ENCODE results near the gene SLC35E3.

DNA sequence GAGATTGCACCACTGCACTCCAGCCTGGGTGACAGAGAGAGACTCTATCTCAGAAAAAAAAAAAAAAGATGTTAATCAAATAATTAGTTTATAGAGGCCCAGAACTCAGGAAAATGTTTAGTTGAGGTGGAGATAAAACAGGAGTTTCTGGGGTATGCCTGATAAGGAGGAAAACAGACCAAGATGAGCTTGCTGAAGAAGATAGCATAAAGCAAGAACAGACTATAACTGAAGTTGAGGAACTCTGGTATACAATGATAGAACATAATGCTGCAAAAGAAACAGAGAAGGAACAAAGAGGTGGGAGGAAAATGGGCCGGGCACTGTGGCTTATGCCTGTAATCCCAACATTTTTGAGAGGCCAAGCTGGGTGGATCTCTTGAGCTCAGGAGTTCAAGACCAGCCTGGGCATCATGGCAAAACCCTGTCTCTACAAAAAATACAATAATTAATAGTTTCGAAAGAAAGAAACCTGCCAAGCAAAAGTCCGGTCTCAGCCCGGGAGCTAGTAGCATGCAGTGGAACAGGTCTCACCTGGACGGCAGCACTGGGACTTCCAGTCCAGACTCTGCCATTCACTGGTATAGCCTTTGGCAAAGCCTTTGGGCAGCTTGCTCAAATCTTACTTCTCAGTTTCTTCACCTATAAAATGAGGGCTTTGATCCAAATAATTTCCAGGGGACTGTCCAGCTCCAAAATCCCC lies 25.4 kb downstream of the SLC35E3 start:
- TF ChIP-seq, protein P1, sequence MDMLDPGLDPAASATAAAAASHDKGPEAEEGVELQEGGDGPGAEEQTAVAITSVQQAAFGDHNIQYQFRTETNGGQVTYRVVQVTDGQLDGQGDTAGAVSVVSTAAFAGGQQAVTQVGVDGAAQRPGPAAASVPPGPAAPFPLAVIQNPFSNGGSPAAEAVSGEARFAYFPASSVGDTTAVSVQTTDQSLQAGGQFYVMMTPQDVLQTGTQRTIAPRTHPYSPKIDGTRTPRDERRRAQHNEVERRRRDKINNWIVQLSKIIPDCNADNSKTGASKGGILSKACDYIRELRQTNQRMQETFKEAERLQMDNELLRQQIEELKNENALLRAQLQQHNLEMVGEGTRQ (IDR thresholded peaks at IDR 0.05) = no peak
- TF ChIP-seq, protein P2, sequence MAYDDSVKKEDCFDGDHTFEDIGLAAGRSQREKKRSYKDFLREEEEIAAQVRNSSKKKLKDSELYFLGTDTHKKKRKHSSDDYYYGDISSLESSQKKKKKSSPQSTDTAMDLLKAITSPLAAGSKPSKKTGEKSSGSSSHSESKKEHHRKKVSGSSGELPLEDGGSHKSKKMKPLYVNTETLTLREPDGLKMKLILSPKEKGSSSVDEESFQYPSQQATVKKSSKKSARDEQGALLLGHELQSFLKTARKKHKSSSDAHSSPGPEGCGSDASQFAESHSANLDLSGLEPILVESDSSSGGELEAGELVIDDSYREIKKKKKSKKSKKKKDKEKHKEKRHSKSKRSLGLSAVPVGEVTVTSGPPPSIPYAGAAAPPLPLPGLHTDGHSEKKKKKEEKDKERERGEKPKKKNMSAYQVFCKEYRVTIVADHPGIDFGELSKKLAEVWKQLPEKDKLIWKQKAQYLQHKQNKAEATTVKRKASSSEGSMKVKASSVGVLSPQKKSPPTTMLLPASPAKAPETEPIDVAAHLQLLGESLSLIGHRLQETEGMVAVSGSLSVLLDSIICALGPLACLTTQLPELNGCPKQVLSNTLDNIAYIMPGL (CRISPR knock-in tag; IDR thresholded peaks at IDR 0.05; ENCODE audit: borderline replicate concordance) = no peak
- no peak for TF ChIP-seq HOXA7 (CRISPR knock-in tag; IDR thresholded peaks at IDR 0.05)
- TF ChIP-seq POLR2A (IDR thresholded peaks at IDR 0.05; ENCODE audit: low read length) = no peak
- TF ChIP-seq CTCF (IDR thresholded peaks at IDR 0.05) = no peak
- no peak for TF ChIP-seq RFX5 (IDR thresholded peaks at IDR 0.05)
- no peak for TF ChIP-seq EP300 (IDR thresholded peaks at IDR 0.05)
- TF ChIP-seq, protein P3, sequence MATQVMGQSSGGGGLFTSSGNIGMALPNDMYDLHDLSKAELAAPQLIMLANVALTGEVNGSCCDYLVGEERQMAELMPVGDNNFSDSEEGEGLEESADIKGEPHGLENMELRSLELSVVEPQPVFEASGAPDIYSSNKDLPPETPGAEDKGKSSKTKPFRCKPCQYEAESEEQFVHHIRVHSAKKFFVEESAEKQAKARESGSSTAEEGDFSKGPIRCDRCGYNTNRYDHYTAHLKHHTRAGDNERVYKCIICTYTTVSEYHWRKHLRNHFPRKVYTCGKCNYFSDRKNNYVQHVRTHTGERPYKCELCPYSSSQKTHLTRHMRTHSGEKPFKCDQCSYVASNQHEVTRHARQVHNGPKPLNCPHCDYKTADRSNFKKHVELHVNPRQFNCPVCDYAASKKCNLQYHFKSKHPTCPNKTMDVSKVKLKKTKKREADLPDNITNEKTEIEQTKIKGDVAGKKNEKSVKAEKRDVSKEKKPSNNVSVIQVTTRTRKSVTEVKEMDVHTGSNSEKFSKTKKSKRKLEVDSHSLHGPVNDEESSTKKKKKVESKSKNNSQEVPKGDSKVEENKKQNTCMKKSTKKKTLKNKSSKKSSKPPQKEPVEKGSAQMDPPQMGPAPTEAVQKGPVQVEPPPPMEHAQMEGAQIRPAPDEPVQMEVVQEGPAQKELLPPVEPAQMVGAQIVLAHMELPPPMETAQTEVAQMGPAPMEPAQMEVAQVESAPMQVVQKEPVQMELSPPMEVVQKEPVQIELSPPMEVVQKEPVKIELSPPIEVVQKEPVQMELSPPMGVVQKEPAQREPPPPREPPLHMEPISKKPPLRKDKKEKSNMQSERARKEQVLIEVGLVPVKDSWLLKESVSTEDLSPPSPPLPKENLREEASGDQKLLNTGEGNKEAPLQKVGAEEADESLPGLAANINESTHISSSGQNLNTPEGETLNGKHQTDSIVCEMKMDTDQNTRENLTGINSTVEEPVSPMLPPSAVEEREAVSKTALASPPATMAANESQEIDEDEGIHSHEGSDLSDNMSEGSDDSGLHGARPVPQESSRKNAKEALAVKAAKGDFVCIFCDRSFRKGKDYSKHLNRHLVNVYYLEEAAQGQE (IDR thresholded peaks at IDR 0.05) = no peak

Data from A549 (cell line).